WERI-Rb-1 (cell line): ENCODE data around the gene SOX30.

Experiments
- DNase-seq: peaks from one replicate; pipeline ENCODE4 v3.0.0-alpha.2; 2020
- H3K27ac ChIP-seq: fragments of 250-450 bp; sonication (Bioruptor Pico); 2 replicates; pipeline ENCODE4 v1.5.1; 2020; ENCODE audit warnings: mild to moderate bottlenecking, moderate library complexity
- H3K27me3 ChIP-seq: fragments of 250-450 bp; sonication (Bioruptor Pico); 2 replicates; pipeline ENCODE4 v1.5.1; 2021; ENCODE audit warnings: mild to moderate bottlenecking, low read depth, moderate library complexity; ENCODE audit not compliant: insufficient read depth, severe bottlenecking
- H3K36me3 ChIP-seq: fragments of 250-450 bp; sonication (Bioruptor Pico); 2 replicates; pipeline ENCODE4 v1.5.1; 2020; ENCODE audit warnings: mild to moderate bottlenecking, moderate library complexity
- H3K4me3 ChIP-seq: 2 replicates; pipeline ENCODE4 v1.5.1; 2011; ENCODE audit warnings: low read depth, mild to moderate bottlenecking, control low read depth, low read length
- H3K9me3 ChIP-seq: fragments of 250-450 bp; sonication (Bioruptor Pico); 2 replicates; pipeline ENCODE4 v1.5.1; 2021; ENCODE audit warnings: mild to moderate bottlenecking, moderate library complexity; ENCODE audit not compliant: severe bottlenecking
- CTCF ChIP-seq: IDR thresholded peaks from 2 replicates; pipeline ENCODE4 v1.5.1; 2011; ENCODE audit warnings: low read depth, mild to moderate bottlenecking, control low read depth, inconsistent platforms, low read length

SOX30 gene

GRCh38 chr5:157582731-157583620, 69.3 kb downstream of the SOX30 start:
- no peak overlapping the region for H3K27ac ChIP-seq

GRCh38 chr5:157581901-157582300, 70.3 kb downstream of the SOX30 start:
- no peaks in the 10 kb centered on the region for H3K36me3 ChIP-seq
- no peaks in the 10 kb centered on the region for H3K27me3 ChIP-seq
- H3K9me3 ChIP-seq, result no peaks in the 10 kb centered on the region
- H3K4me3 ChIP-seq, result no peak overlapping the region
- no peak overlapping the region for H3K27ac ChIP-seq
- DNase-seq, result no peak
- TF ChIP-seq CTCF, result no peak

More at GRCh38 chr5:157582731-157583620, 69.3 kb downstream of the SOX30 start:
- Histone ChIP-seq H3K27me3 (no peaks in the 10 kb centered on the region), H3K4me3 (no peak overlapping the region), H3K36me3 (no peaks in the 10 kb centered on the region), H3K9me3 (no peaks in the 10 kb centered on the region)
- TF ChIP-seq CTCF, result 0 out of 2 replicates have a peak, but pooled peaks have one; percentile 2
- no peak for DNase-seq

GRCh38 chr5:157578079-157578780, 74.0 kb downstream of the SOX30 start:
- no peak for TF ChIP-seq CTCF
- Histone ChIP-seq H3K27ac (no peak overlapping the region), H3K27me3 (no peaks in the 10 kb centered on the region), H3K4me3 (no peak overlapping the region), H3K36me3 (0 out of 2 replicates have a peak, but pooled peaks cover 6% of the 10 kb centered on the region), H3K9me3 (no peaks in the 10 kb centered on the region)
- no peak for DNase-seq

- Histone ChIP-seq H3K9me3 (no peaks in the 10 kb centered on the region), H3K27ac (no peak overlapping the region), H3K4me3 (no peak overlapping the region), H3K27me3 (no peaks in the 10 kb centered on the region), H3K36me3 (0 out of 2 replicates have a peak, but pooled peaks cover 6% of the 10 kb centered on the region)
- TF ChIP-seq CTCF, result no peak
- DNase-seq, result no peak
Observed at GRCh38 chr5:157576678-157577077, 75.6 kb downstream of the SOX30 start.
